Activated CD4-positive, CD25-positive, alpha-beta regulatory T cell treated with anti-CD3 and anti-CD28 coated beads, Interleukin-2, amount 50 U/mL, for 72 hours (primary cell): Measurements from ENCODE around the gene LZIC.

Source experiments
- DNase-seq: peaks from one replicate; pipeline ENCODE4 v3.0.0; 2021

LZIC gene

DNA sequence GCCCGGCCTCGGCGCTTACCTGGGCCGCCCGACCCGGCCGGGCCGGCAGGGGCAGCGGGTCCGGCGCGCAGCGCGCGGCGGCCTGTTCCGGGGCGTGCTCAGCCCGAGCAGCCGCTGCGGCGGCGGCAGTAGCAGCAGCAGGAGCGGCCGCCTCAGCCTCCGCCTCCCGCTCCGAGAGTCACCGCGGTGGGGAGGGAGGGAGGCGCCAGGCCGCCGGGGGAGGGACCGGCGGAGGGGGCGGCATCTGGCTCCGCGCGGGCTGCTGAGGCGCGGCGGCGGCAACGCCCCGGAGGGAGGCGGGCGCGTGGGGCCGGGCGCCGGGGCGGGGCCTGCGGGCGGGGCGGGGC lies 33.1 kb downstream of the LZIC start, which contains the start of gene CTNNBIP1:
TSS of gene CTNNBIP1 (minus strand) at position 194 of the 347 bp plus-strand sequence. CDS start 38,205 bp downstream, outside the sequence.
- no peak for DNase-seq

DNA sequence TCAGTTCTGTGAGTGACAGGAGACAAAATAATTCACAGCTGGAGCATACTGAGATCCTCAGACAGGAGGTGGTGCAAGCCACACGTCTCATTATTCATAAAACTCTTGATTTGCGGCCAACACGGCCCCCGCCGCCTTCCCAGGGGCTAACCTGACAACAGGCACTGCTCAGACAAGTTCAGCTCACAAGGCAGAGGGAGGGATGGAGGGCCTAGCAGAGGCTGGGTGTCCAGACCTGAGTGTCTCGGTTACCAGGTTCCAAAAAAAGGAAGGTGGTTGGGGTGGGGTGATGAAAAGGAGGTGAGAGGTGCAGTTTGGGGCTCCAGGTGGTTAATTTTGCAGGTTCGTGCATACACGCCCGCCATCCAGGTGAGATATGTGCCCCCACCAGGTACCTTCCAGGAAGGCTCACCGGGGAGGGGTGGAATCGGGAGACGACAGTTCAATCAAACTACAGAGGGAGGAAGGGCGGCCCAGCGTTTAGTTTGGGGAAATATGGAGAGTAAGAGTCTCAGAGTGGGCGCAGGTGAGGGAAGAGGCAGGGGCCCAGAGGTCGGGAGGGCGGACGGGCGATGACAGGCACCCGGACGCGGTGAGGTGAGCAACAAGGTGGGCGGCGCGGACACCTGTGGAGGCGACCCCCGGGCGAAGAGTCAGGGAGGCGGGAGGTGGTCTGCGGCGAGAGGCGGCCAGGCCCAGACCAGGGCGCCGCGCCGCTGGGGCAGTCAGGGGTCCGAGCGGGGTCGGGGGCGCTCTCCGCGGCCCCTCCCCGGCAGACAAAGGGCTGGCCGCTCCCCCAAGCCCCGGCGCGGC lies 33.8 kb downstream of the LZIC start:
- peak; percentile 52 for DNase-seq

DNA sequence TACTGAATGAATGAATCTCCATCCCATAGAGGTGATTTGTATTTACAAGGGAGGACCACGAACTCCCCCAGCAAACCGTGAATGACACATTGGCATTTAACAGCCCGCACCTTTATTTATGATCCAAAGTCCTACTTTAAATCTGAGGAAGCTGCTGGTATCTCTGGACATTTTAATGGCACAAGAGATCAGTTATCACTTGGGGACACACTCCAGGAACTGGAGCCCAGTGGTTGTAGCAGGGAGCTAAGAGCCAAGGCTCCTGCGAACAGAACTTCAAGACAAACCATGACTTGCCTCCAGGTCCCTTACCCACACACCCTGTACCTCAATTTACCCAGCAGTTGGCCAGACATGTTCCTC lies 34.3 kb downstream of the LZIC start:
- no peak for DNase-seq

GRCh38 chr1:9907441-9907840 lies 35.8 kb downstream of the LZIC start:
- DNase-seq: no peak

DNA sequence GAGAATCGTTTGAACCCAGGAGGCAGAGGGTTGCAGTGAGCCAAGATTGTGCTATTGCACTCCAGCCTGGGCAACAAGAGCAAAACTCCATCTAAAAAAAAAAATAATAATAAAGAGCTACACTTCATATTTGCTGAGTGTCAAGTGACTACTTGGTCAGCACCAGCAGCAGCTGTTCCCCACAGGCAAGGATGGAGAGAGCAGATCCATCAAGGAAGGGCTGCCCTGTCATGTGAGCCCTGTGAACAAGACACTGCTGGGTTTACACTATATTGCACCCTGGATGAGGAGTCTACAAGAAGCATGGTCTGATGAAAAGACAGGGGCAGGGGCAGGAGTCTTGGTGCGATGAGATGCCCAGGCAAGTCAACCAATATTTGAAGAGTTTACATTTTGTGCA lies 36.7 kb downstream of the LZIC start:
- no peak for DNase-seq

GRCh38 chr1:9905010-9905409 lies 38.2 kb downstream of the LZIC start:
- DNase-seq: no peak

GRCh38 chr1:9904596-9904995 lies 38.6 kb downstream of the LZIC start:
- no peak for DNase-seq

GRCh38 chr1:9903801-9904527 lies 39.2 kb downstream of the LZIC start:
- DNase-seq: no peak

DNA sequence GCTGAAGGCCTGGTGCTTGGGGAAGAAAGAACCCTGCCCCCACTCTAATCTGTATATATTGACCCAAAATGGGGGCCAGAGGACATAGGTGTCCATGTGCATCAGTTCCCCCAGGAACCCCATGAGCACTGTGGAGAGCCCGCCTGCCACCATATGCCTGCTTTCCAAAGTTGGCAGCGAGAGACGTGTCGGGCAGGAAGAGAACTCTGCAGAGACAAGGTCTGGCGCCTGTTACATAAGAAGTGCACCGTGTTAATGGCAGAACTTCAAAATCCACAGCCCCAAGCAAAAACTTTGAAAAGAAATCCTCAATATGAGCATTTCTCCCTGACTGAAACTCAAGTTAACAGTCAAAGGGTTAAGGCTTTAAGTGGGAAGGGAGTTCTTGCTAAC lies 41.1 kb downstream of the LZIC start:
- no peak for DNase-seq

GRCh38 chr1:9901148-9902059 lies 41.8 kb downstream of the LZIC start:
- no peak for DNase-seq

- DNase-seq: no peak
Observed at GRCh38 chr1:9900142-9901043, 42.8 kb downstream of the LZIC start.

- DNase-seq: no peak
Observed at GRCh38 chr1:9894115-9894514, 49.1 kb downstream of the LZIC start.

DNA sequence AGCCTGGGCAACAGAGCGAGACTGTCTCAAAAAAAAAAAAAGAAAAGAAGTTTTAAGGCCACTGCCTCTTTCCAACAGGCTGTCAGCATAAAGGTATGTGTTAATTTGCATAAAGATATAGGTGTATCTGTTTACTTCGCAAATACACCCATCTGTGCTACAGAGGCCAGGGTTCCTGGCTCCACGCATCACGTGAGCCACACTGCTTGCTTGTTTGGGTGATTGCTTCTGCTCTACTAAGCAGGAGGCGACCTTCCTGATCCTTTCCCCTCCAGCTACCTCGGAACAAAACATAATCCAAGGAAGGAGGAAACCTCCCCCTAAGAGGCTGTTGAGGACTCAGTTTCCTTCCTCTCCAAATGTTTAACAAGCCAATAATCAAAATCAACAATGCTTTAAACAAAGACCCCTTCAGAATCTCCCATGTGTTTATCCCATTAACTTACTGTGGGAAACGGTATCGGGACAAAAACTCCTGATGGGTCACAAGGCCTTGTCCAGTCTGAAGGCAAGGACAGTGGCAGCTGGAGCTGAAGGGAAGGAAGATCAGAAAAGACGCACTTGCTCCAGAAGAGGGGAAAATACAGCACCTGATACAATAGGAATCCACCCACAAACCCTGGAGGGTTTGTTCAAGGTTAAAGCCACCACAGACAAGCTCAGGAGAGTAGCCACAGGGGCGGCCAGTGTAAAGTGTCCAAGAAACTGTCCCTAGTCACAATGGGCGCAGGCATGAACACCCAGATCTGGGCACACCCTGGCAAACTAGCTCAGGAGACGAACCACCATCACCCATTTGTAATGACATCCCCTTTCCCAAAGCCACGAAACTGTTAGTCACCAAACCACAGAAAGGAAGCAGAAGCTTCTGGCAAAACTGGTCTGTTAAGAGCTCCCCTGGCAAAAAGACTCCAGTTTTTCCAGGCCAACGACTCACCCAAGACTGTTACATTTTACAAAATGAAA lies 50.3 kb downstream of the LZIC start:
- DNase-seq: no peak

- DNase-seq: no peak
Observed at GRCh38 chr1:9891207-9891606, 52.0 kb downstream of the LZIC start.

DNA sequence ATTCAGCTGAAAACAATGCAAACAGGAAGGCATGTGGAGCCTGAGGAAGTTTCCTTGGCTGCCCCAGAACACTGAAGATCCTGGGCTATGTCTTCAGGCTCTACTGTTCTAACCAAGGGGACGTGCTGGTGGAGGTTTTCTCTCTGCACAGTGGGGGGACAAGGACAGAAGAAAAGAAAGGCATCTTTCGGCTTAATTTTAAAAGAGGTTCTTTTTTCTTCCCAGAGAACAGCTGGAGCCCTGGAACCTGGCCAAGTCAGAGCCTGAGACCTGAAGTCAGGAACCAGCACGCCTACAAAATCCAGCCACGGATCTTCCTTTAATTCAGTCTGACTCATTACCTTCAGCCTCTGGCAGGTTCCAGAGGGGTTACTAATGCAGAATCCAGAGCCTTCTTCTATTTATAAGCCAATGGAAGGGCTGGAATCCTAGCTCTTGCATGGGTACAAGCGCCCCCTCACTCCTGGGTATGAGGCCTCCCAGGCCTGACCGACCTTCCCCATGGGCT lies 52.9 kb downstream of the LZIC start:
- DNase-seq: no peak

GRCh38 chr1:9889411-9889810 lies 53.8 kb downstream of the LZIC start:
- no peak for DNase-seq

DNA sequence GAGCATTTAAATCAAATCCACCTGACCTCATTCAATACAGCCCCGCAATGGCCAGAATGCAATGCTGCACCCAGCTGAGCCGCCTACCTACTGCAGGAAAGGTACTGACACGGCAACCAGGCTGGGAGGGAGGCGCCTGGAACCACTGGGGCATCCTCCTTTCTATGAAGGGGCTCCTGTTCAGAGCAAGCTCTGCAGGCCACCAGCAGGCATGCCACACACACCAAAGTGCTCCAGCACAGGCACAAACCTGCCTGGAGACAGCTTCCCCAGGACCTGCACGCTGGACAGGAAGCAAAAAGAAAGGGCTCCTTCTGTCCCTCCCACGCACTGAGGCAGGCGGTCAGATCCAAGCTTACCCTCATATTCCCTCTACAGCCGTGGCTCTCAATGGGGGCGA lies 54.3 kb downstream of the LZIC start:
- DNase-seq: no peak

GRCh38 chr1:9887070-9887469 lies 56.1 kb downstream of the LZIC start:
- DNase-seq: no peak

DNA sequence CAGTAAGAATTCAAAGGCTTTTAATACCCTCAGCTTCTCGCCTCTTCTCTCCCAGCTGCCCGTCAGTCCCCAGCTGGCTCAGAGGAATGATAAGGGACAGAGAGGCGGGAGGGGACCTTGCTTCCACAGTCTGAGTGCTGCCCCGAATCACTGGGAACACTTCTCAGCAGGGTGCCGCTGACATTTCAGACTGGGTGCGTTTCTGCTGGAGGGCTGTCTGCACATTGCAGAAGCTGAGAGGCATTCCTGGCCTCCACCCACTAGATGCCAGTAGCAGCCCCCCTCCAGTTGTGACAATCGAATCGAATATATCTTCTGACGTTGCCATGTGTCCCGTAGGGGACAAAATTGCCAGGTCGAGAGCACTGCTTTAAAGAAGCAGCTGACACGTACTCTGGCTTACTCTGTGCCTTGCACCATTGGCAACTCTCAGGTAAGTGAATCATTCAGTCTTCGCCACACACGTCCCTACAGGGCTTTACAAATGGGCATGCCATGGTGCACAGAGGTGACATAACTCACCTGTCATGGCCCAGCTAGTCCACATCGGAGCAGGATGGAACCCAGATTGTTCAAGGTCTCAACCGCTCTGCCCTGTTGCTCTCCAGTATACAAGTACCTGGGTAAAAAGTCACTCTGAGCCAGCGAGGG lies 57.0 kb downstream of the LZIC start:
- no peak for DNase-seq

GRCh38 chr1:9884805-9885204 lies 58.4 kb downstream of the LZIC start:
- DNase-seq: no peak
